Inflammatory macrophage treated with lipopolysaccharide for 1 hour (primary cell): ENCODE data around the gene RNF115.
"Not testable (repeated sequence)": the region's sequence is repeated elsewhere in the genome, so short reads cannot be mapped to it uniquely, and the experiment has no call there.

Experiments
- DNase-seq, 2 donors: peaks; one replicate each; pipeline ENCODE4 v3.0.0-alpha.2; 2020 to 2022

RNF115 gene

DNA sequence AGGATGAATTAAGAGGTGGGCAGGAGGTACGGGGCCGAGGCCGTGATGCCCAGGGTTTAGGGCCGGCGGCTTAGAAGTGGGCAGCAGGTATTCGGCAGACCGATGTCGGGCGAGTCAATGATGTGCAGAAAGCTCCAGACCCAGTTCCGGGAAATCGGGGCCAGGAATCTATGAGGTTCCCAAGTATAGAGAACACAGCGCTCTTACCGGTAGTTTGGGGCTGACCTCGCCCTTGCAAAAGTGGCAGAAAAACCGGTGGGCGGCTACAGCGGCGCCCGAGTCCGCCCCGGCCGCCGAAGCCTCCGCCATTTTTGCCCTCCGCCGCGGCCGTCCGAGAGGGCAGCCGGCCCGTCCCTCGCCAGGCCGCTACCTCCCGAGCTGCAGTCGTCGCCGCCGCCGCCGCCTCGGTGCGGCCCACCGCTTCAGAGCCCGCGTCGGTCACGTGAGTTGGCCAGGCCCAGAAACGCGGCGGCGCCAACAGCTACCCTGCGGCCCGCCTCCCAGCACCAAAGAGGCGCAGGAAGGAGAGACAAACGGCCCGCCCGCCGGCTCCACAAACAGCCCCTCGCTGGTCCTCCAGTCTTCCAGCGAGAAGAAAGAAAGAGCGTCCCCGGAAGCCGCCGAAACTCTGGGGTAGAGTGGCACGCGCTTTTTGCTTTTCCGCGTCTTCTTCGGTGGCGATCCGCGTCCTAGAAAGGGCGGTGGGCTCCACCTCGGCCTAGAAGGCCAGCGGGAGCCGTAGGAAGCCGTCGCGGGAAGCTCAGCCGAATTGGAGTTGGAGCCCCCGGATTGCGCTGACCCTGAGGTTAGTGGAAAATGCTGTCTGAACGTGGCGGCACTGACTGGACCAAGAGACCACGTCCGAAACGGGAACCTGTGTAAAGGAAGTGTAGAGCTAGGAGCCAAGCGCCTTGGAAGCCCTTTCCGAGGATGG lies at the start of gene RNF115, which contains the start of gene POLR3C:
Gene RNF115, minus strand, starts transcription at position 531 of the 934 bp plus-strand sequence. Its CDS starts 222 bp downstream, at position 309.
Gene POLR3C, plus strand, starts transcription at position 636 of the 934 bp plus-strand sequence. CDS start 1,577 bp downstream, outside the sequence.
- peak; percentile 72 to 79 for DNase-seq

GRCh38 chr1:145871994-145872924 lies 48.4 kb upstream of the RNF115 start:
- peak; percentile 43 to 61 for DNase-seq

- no peak for DNase-seq
Observed at GRCh38 chr1:145868232-145868631, 44.3 kb upstream of the RNF115 start.

DNA sequence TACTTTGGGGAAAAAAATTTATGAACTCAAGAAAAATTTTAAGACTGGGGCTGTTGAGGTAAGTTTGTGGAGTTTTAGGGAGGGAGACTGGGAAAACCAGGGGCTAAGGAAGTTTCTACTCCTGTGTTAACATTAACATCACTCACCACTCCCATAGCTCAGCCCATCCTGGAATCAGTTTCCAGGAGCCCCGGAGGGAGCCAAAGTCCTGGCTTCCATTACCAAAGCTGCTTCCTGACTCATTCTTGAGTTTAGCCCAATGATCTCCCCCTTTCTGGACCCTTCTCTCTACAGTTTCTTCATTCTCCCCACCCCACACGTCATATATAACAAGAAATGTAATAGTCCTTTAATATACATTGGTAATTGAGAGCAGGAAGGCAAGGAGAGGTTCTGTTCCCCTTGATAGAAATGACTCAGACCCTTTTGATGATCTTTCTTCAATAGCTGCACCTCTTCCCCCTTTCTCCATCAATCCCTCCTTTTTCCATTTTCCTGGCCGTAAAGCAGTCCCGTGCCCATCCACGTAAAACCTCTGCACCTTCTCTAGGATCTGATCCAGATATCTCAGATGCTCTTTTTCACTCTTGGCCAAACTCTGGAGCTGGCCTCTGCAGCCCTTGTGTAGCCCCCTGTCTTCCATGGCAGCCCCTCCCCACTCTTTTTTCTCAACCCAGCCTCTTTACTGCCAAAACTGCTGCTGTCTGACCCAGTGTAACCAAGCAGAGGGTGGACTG lies 39.6 kb upstream of the RNF115 start:
- DNase-seq: no peak

- peak; percentile 81 to 82 for DNase-seq
Observed at GRCh38 chr1:145859491-145860023, 35.7 kb upstream of the RNF115 start.

DNA sequence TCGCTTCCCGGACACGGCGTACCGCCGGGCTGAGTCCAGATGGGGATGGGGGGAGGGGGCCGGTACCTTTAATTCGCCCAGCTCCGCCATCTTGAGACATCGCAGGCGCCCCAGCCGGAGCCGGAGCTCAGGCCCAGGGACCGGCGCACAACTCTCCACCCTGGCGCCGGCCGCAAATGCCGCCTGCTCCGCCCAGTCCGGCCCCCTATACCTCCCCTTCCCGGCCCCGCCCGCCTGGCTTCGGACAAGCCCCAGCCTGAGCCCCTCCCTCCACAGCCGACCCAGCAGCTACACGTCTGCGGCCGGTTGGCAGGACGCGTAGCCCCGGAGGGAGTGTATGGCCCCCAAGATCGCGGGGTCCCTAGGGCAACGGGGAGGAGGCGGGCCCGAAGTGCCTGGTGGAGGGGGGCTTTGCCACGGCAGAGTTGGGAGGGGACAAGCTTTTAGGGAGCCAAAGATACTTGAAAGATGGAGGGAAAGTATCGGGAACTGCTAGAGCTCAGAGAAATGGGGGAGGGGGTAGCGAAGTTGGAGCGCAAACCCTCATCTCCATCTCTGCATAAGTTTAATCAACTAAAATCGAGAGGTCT lies 35.1 kb upstream of the RNF115 start, which contains the start of gene PIAS3:
Gene PIAS3, minus strand, starts transcription at position 181 of the 590 bp plus-strand sequence. Its CDS starts 91 bp downstream, at position 90.
- peak; percentile 89 to 91 for DNase-seq

DNA sequence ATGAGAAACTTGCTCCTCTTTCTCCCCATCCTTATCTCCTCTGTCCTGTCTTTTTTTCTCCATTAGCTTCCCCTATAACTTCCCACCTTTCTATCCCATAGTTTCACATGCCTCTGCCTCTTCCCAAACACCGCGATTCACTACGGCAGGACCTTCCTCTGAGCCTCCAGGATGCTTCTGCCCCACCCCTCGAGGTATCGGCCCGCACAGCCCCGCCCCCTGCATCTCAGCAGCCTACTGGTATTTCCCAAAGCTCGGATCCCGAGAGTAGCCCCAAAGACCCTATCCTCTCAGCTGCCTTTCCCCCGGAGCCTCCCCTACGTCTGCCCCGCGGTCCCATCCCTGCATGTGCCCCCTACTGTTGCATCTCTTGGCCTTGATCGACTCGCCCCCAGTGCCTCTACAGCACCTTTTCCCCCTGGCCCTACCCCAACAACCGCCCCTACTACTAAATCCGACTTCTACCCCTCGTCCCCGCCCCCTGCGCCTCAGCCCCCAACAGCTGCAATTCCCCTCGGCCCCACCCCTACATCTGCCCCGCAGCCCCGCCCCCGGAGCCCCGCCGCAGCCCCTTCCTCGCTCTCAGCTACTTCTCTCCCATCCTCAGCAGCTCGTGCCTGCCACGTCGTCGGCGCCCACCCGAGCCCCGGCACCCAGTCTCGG lies 34.5 kb upstream of the RNF115 start:
- peak; percentile 25 to 34 for DNase-seq

DNA sequence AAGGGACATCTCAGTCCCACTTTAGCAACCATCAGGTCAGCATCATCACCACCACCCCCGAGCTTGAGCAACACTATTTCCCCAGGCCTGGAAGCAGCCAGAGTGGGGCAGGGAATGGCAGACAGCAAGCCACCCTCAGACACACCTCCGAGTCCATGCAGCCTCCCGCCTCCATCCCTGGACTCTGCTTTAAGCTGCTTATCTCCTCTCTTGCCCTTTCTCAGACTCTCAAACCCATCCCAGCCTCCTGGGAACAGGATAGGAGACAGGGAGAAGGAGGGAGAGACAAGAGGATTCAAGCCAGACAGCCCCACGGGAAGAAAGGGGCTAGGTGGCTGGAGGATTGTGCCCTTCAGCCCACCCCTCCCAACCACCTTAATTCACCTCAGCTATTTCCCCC lies 33.3 kb upstream of the RNF115 start:
- no peak for DNase-seq

GRCh38 chr1:145855426-145855948 lies 31.6 kb upstream of the RNF115 start:
- no peak for DNase-seq

- no peak for DNase-seq
Observed at GRCh38 chr1:145849356-145850160, 25.7 kb upstream of the RNF115 start.

DNA sequence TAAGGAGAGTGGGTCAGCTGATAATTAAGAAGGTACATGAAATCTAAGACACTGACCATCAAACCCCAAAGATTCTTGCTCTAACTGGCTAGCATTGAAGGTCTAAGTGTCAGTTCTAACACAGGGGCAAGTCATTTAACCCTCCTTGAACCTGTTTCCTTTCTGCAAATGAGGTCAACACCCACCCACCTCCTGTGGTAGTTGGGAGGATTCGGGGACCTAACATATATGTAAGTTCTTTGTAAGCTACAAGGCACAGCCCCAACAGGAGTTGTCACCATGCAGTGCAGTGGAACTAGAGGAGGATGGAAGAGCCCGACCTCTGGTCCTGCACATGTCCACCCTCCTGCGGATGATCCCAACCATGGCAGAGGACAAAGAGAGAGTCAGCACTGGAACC lies 23.9 kb upstream of the RNF115 start:
- DNase-seq: no peak

DNA sequence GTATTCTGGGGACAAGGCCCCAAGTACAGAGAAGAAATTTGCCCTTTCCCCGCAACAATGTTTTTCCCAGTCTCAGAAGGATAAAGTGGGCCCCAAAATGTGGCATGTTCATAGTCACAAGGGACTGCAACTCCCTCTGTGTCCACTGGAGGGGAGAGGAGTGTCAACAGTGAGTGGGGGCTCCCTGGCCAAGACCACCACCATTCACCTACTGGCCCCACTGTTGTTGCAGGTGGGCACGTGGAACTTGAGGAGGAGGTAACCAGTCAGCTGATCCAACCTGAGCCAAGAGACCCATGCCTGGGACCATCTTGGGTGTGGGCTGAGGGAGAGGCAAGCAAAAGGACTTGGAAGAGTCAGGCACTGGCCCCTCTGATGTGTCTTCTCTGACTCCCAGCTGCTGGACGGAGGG lies 22.3 kb upstream of the RNF115 start:
- DNase-seq: peak; percentile 40 to 57

- DNase-seq: peak; percentile 66 to 82
Observed at GRCh38 chr1:145845514-145846161, 21.7 kb upstream of the RNF115 start, which contains the start of gene NUDT17. Gene NUDT17, plus strand, starts transcription at chr1:145845630. Its CDS starts 11 bp downstream, at chr1:145845641.

GRCh38 chr1:145845144-145845513 lies 21.2 kb upstream of the RNF115 start:
- peak; percentile 48 to 54 for DNase-seq

DNA sequence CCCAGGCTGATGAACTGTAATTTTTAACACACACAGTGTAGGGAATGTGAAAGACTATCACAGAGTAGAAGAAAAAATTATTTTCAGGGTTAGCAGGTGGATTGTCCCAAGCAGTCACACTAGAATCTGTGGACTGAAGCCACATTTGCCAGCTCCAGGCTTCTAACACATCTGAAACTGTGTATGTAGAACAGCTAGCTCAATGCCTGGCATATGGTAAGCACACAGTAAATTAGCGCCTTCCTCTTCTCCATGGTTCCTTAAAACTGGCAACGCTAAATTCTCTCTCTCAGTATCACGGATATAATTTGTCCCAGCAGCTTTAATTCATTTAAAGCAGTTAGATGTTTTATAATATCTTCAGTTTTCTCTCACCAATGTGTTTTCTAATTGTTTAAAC lies 19.1 kb upstream of the RNF115 start:
- no peak for DNase-seq

DNA sequence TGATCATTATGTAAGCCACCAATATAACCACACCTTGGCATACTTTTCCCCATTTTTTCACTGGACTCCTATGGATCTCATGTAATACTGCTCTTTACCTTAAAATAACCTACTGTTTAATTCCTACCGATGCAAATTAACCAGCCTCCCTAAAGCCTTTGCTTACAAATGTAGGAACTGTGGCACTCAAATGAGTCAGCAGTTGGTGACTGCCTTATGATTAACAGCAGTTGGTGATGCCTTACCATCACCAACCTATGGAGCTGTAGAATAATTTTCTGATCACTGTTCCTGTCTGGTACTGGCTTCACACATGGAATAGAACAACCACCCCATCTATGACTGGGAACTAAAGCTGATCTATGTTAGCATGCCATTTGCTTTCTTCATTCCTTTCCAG lies 13.8 kb upstream of the RNF115 start:
- DNase-seq: peak in 1 of 2 donors; percentile 55

DNA sequence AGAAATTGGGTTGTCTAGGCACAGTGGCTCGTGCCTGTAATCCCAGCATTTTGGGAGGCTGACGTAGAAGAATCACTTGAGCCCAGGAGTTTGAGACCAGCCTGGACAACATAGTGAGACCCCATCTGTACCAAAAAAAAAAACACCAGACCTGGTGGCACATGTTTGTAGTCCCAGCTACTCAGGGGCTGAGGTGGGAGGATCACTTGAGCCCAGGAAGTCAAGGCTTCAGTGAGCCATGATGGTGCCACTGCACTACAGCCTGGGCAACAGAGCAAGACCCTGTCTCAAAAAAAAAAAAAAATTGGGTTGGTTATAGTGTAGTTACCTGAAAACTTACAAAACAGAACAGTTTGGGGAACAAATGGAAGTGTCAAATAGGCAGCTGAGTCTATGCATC lies 6.9 kb upstream of the RNF115 start:
- DNase-seq: not testable (repeated sequence)

DNA sequence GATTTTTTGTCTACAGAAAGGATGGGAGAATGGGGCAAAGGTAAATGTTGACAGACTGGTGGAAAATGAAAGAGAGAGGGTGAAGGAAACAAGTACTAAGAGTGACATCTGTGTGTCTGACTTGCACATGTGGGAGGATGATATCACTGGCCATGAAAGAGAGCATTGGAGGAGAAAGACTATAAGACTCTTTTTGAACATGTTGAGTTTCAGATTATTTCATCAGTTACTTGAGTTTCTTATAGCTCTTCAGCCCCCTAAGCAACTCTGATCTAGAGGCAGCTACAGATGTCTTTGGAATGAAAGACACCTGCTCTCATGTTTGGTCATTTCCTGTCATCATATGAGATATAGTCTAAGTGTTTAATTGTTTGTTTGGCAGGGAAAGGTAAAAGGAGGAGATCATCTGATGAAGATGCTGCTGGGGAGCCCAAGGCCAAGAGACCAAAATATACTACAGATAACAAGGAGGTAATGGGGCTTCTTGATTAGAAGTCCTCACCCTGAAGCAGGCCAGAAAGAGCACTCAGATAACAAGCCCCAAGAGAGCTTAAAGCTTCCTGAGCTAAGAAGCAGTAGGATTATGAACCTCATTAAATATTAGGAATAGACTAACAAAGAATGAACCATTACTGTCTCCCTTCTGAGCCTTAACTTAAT lies 4.6 kb upstream of the RNF115 start:
- peak in 1 of 2 donors; percentile 28 for DNase-seq

- DNase-seq: no peak
Observed at GRCh38 chr1:145827966-145828365, 4.1 kb upstream of the RNF115 start.
